ENCODE measurements around the gene UNC93B1.

Gene UNC93B1

GRCh38 chr11:68003846-68004550, at the start of gene UNC93B1:
UNC93B1 (minus strand) TSS chr11:68004097; CDS start chr11:68004043, 54 bp downstream.
- DNase-seq (ENCODE audit: low read depth), result peak; percentile 71
- TF ChIP-seq CTCF (IDR thresholded peaks at IDR 0.05; ENCODE audit: low read depth, low read length, missing control alignments), result no peak
- peak within 1 kb of the TSS; percentile 74 for H3K4me3 ChIP-seq (ENCODE audit: low read depth, low read length)

GRCh38 chr11:68053117-68053516, 49.2 kb upstream of the UNC93B1 start:
- H3K4me3 ChIP-seq (ENCODE audit: low read depth, low read length), result no peak overlapping the region
- no peak for DNase-seq (ENCODE audit: low read depth)
- TF ChIP-seq CTCF (IDR thresholded peaks at IDR 0.05; ENCODE audit: low read depth, low read length, missing control alignments), result no peak

- no peak overlapping the region for H3K4me3 ChIP-seq (ENCODE audit: low read depth, low read length)
- DNase-seq (ENCODE audit: low read depth), result no peak
- no peak for TF ChIP-seq CTCF (IDR thresholded peaks at IDR 0.05; ENCODE audit: low read depth, low read length, missing control alignments)
Observed at GRCh38 chr11:68052137-68052873, 48.4 kb upstream of the UNC93B1 start.

- no peak overlapping the region for H3K4me3 ChIP-seq (ENCODE audit: low read depth, low read length)
- DNase-seq (ENCODE audit: low read depth), result no peak
- no peak for TF ChIP-seq CTCF (IDR thresholded peaks at IDR 0.05; ENCODE audit: low read depth, low read length, missing control alignments)
Observed at GRCh38 chr11:68051191-68052136, 47.6 kb upstream of the UNC93B1 start.

- TF ChIP-seq CTCF (IDR thresholded peaks at IDR 0.05; ENCODE audit: low read depth, low read length, missing control alignments), result no peak
- no peak for DNase-seq (ENCODE audit: low read depth)
- no peak overlapping the region for H3K4me3 ChIP-seq (ENCODE audit: low read depth, low read length)
Observed at GRCh38 chr11:68050371-68050841, 46.5 kb upstream of the UNC93B1 start.

GRCh38 chr11:68049509-68050370, 45.8 kb upstream of the UNC93B1 start:
- DNase-seq (ENCODE audit: low read depth), result no peak
- TF ChIP-seq CTCF (IDR thresholded peaks at IDR 0.05; ENCODE audit: low read depth, low read length, missing control alignments), result no peak
- no peak overlapping the region for H3K4me3 ChIP-seq (ENCODE audit: low read depth, low read length)

Data from GM12864 (cell line).